Activated CD4-positive, alpha-beta T cell treated with anti-CD3 and anti-CD28 coated beads for 48 hours (primary cell): ENCODE data around the gene EQTN.

Source experiments
- DNase-seq: peaks from one replicate; pipeline ENCODE4 v3.0.0-alpha.2; 2020

EQTN gene

GRCh38 chr9:27297050-27297449 lies at the start of gene EQTN:
EQTN (minus strand) TSS chr9:27297150; CDS start chr9:27297055, 95 bp downstream.
- DNase-seq: no peak

- no peak for DNase-seq
Measured at GRCh38 chr9:27344776-27345175, 47.8 kb upstream of the EQTN start.

GRCh38 chr9:27341545-27342294 lies 44.8 kb upstream of the EQTN start:
- no peak for DNase-seq

DNA sequence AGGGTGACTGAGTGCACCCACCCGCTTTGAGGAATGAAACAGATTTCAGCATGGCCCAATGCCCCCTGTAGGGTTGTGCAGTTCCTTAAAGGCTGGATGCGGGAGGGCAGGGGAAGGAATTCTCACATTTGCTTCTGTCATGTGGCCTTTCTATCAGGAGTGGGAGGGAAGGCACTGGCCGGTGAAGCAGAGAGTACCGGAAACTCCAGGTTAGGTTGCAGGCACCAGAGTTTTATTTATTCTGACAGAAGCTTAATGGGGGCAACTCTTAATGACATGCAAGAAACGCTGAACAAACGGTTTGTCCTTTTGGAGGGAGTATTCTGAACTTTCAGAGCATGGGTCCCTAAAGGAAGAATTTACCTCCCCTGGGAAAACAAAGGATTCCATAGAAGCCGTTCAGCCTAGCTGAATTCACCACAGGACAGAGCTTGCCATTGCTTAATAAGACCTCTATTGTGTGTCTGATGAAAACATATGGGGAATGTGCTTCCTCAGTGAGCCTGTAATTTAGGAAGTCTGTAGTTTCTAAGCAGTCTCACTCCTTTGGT lies 44.1 kb upstream of the EQTN start:
- no peak for DNase-seq

DNA sequence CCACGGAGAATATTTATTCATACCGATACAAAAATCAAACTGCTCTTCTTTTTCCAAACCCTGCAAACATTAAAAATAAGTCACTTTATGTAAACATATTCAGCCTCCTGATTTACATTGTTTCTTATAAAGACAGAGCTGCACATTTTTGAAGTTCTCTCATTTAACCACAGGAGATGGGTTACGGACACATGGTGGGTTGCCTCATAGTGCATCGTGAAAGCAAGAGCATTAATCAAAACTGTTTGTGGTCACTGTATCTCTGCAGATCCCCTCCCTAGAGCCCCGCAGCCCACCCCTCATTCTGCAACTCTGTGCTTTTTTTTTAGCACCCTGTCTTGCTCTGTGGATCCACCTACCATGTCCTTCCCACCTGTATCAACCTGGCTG lies 43.3 kb upstream of the EQTN start:
- no peak for DNase-seq

GRCh38 chr9:27339661-27340284 lies 42.8 kb upstream of the EQTN start:
- no peak for DNase-seq

DNA sequence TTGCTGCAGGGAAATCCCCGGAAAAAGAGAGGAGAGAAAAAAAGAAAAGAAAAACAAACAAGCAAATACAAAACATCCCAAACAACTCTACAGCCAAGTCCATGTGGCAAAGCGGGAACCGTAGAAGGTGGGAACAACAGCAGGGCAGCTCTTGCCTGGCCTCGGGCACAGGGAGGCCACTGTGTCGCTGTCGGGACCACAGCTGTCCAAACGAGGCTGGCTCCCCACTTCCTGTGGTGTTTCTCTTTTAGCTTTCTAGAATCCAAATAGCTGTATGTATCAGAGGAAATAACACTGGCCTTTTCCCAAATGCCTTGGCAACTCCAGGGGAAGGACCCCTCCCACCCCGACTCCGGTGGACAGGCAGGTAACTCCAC lies 41.6 kb upstream of the EQTN start:
- DNase-seq: no peak

- DNase-seq: no peak
Measured at GRCh38 chr9:27337833-27338526, 41.0 kb upstream of the EQTN start.

DNA sequence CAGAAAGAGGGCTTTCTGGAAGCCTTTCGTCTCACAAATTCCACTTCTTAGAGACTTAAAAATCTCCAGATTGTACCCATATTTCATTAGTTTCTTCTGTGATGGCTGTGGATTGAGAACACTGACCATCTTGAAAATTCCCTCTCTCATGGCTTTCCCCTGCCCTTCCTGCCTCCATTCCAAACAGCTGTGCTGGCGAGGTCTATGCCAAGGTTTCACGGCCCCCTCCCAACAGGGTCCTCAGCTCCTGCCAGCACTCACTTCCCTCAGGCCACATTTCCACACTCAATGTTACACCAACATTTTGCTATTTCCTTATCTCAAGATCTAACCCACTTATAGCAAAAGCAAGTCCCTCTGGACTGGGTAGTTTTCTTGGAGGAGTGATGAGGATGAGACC lies 40.3 kb upstream of the EQTN start:
- no peak for DNase-seq

- no peak for DNase-seq
Measured at GRCh38 chr9:27336829-27337228, 39.9 kb upstream of the EQTN start.

- DNase-seq: no peak
Measured at GRCh38 chr9:27336126-27336525, 39.2 kb upstream of the EQTN start.

DNA sequence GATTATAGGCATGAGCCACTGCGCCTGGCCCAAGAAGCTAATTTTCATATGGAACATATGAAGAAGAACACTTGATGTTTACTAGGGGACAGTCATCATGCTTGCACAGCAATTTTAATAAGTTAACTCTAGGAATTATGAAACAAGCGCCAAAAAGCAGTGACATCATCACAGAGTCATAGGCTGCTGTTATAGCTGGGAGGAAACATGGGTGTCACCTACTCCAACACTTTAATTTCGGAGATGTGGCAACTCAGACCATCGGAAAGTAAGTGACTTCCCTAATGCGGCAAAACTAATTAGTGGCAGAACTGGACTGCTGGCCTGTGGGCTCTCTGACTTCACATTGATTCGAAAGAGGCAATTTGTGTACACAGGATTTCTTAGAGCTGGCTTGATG lies 38.1 kb upstream of the EQTN start:
- DNase-seq: no peak

DNA sequence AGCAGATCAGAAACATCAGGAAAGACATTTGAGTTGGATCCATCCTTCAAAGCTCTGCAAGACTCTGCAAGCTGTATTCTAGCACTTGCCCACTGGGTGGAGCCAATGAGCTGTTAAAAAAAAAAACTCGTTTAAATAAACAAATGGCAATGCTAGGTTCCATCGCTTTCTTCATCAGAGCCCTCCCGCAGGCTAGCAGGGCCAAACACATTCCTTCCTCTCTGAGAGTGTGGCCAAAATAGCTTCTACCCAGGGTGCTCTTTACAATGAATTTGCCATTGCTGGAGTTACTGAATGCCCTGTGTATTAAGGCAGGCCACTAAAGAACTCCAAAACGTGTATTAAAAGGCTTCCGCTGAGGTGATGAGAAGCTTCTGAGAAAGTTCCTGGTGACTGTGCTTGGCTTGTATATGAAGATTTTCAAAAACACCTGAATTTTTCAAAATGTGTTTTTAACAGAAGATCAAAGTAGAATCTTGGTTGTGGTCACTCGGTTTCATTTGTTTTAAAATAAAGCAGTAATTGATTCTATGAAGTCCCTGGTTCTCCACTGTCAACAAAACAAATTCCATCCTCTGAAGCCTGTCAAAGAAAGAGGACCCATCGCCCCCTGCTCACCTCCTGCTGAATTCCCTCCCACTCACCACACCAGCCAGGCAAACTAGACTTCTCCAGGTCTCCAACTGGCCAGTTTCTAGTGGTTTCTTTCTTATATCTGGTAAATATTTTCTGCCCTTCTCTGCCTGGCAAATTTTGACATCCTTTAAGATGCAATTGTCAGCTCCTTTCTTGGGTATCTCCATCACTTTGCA lies 36.5 kb upstream of the EQTN start:
- peak; percentile 55 for DNase-seq

- DNase-seq: no peak
Measured at GRCh38 chr9:27331393-27331792, 34.4 kb upstream of the EQTN start.

- DNase-seq: no peak
Measured at GRCh38 chr9:27329291-27329690, 32.3 kb upstream of the EQTN start.

DNA sequence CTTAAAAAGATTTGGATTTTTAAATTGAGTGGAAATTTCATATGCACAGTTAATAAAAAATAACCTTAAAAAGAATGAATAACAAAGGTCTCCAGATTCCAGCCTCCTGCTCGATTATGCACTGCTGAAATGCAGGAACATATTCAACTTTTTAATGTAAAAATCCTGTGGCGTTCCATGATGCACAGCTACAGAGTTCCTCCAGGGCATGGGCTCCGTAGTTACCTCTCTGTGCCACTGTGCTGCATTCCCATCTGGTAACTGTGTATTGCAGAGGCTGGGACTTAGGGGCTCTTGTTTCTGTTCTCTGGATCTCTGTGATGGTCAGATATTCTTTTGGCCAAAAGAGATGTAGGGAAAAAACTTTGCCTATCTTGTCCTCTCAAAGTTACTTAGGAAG lies 31.5 kb upstream of the EQTN start:
- no peak for DNase-seq

GRCh38 chr9:27311184-27311583 lies 14.2 kb upstream of the EQTN start:
- no peak for DNase-seq

DNA sequence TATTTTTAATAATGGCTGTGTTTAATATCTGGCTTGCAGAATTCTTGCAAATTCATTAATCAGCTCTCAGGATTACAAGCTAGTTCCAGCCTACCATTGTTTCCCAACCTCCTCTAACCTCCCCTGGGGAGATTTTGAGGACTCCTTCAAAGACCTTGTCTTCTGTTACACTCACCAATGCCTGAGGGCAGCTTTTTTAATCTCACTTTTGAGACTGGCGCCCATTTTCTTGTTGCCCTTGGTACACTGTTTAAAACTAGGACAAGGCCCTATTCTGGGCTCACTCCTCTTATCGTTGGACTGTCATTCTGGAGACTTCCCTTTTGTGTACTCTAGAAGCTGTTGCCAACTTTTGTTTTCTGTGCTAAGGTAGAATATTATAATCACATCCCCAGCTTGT lies 13.6 kb upstream of the EQTN start:
- DNase-seq: no peak

GRCh38 chr9:27308691-27309390 lies 11.9 kb upstream of the EQTN start:
- DNase-seq: no peak

DNA sequence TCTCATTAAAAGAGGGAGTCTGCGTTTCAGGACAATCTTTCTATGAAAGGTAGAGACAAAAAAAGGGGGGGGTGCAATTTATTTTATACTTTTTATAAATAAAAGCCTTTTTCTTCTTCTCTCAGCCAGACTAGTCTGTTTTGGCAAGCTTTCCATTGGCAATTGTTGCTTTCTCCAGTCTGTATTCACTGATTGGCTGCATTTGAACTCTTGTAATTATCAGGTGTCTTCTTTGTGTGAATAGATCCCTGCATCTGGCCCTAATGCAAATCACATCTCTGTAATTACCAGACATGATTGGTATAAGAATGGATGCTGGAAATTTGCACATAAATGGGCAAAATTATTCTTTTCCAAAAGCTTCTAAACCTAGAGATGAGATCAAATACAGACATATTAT lies 7.6 kb upstream of the EQTN start:
- no peak for DNase-seq

GRCh38 chr9:27303219-27303618 lies 6.3 kb upstream of the EQTN start:
- no peak for DNase-seq

DNA sequence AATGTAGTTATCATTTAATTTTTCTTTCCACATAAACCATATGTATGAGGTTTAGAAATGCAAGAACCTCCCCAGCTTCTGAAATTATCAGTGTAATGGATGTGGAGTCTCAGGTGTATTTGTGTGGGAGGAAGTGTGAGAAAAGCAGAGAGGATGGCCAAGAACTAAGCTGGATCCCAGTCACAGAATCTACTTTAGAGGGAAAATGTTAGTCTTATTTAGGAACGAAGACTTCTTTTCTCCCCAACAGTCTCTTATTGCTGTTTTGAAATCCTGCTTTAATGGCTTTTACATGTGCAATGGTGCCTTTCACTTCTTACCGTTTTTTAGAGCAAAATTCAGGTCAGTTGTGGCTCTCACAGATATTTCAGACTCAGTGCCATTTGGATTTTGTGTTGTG lies 3.0 kb downstream of the EQTN start:
- DNase-seq: no peak
